Astrocyte (in vitro differentiated cells and primary cell): Measurements from ENCODE around the gene ETFB. TPM values are rescaled to one million over a fixed set of nuclear protein-coding genes. Genes with fewer than 3 reads are reported as not detected.

Experiments
- DNase-seq: peaks from one replicate; pipeline ENCODE4 v3.0.0-alpha.2; 2010; ENCODE audit warnings: low read depth
- FAIRE-seq: peaks from 2 replicates; lab custom pipeline; 2011; peaks lifted over from hg19 to GRCh38; lab: Jason Lieb, UNC
- H2AFZ ChIP-seq: 2 replicates; pipeline ENCODE4 v1.6.0; 2012; ENCODE audit warnings: low read depth, low read length, inconsistent platforms
- H3K27ac ChIP-seq: 2 replicates; pipeline ENCODE4 v1.5.1; 2011; ENCODE audit warnings: low read depth, low read length, inconsistent platforms
- H3K27me3 ChIP-seq: 2 replicates; pipeline ENCODE4 v1.6.0; 2011; ENCODE audit warnings: low read length, inconsistent platforms; ENCODE audit not compliant: insufficient read depth
- H3K36me3 ChIP-seq: 2 replicates; pipeline ENCODE4 v1.5.1; 2011; ENCODE audit warnings: low read length, inconsistent platforms; ENCODE audit not compliant: insufficient read depth
- H3K4me1 ChIP-seq: 2 replicates; pipeline ENCODE4 v1.5.1; 2011; ENCODE audit warnings: low read length, inconsistent platforms; ENCODE audit not compliant: insufficient read depth
- H3K4me2 ChIP-seq: 2 replicates; pipeline ENCODE4 v1.6.0; 2012; ENCODE audit warnings: low read length, inconsistent platforms
- H3K4me3 ChIP-seq: 2 replicates; pipeline ENCODE4 v1.5.1; 2011; ENCODE audit warnings: low read depth, mild to moderate bottlenecking, low read length, inconsistent platforms; ENCODE audit not compliant: insufficient read depth
- H3K79me2 ChIP-seq: 2 replicates; pipeline ENCODE4 v1.6.0; 2012; ENCODE audit warnings: mild to moderate bottlenecking, low read length, inconsistent platforms; ENCODE audit not compliant: insufficient read depth
- H3K9ac ChIP-seq: 2 replicates; pipeline ENCODE4 v1.6.0; 2012; ENCODE audit warnings: mild to moderate bottlenecking, low read length, inconsistent platforms
- H3K9me3 ChIP-seq: 2 replicates; pipeline ENCODE4 v1.5.1; 2012; ENCODE audit warnings: low read depth, mild to moderate bottlenecking, low read length, inconsistent platforms; ENCODE audit not compliant: insufficient read depth
- H4K20me1 ChIP-seq: 2 replicates; pipeline ENCODE4 v1.6.0; 2012; ENCODE audit warnings: low read length, inconsistent platforms; ENCODE audit not compliant: insufficient read depth
- H3K27ac Mint-ChIP-seq: one replicate; pipeline ENCODE4 v1.8.0; 2021; ENCODE audit warnings: mild to moderate bottlenecking, mixed read lengths; ENCODE audit not compliant: unreplicated experiment
- H3K27me3 Mint-ChIP-seq: one replicate; pipeline ENCODE4 v1.8.0; 2021; ENCODE audit warnings: low read depth, mixed read lengths; ENCODE audit not compliant: unreplicated experiment
- H3K36me3 Mint-ChIP-seq: one replicate; pipeline ENCODE4 v1.8.0; 2021; ENCODE audit warnings: low read depth, mixed read lengths; ENCODE audit not compliant: unreplicated experiment
- H3K4me1 Mint-ChIP-seq: one replicate; pipeline ENCODE4 v1.8.0; 2021; ENCODE audit warnings: low read depth, mixed read lengths; ENCODE audit not compliant: unreplicated experiment
- H3K4me3 Mint-ChIP-seq: one replicate; pipeline ENCODE4 v1.8.0; 2021; ENCODE audit warnings: mild to moderate bottlenecking, moderate library complexity, mixed read lengths; ENCODE audit not compliant: unreplicated experiment
- H3K9me3 Mint-ChIP-seq: one replicate; pipeline ENCODE4 v1.8.0; 2021; ENCODE audit warnings: mild to moderate bottlenecking, mixed read lengths; ENCODE audit not compliant: unreplicated experiment
- EZH2 ChIP-seq: IDR thresholded peaks from 2 replicates; pipeline ENCODE4 v1.6.1; 2012; ENCODE audit warnings: mild to moderate bottlenecking, low read length, inconsistent platforms; ENCODE audit not compliant: insufficient read depth
- total RNA-seq: library from RNA; stranded (reverse); gene quantifications from 2 replicates; pipeline ENCODE4 v1.2.1, GENCODE V29; 2021
- TF ChIP-seq, protein P1 (sequence below): IDR thresholded peaks from 2 replicates; pipeline ENCODE4 v1.5.1; 2011; ENCODE audit warnings: low read depth, mild to moderate bottlenecking, inconsistent platforms, low read length, moderate library complexity; ENCODE audit not compliant: insufficient read depth

The ETFB gene
- total RNA-seq, 1 donor from 2014 or later: 64.3 TPM

DNA sequence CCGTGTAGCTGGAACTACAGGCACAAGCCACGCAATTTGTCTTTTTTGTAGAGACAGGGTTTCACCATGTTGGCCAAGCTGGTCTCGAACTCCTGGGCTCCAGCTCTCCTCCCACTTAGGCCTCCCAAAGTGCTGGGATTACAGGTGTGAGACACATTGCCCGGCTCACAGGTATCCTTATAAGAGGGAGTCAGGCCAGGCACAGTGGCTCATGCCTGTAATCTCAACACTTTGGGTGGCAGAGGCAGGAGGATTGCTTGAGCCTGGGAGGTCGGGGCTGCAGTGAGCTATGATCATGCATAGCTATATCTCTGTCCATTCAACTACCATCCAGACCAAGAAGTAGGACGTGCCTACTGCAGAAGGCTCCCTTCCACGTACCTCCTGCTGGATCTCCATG lies 64.9 kb downstream of the ETFB start:
- H3K79me2 ChIP-seq: no peaks in the 10 kb centered on the region
- H3K9me3 ChIP-seq: peaks cover 7% of the 10 kb centered on the region
- no peaks in the 10 kb centered on the region for H3K27me3 ChIP-seq
- Mint-ChIP-seq H3K27ac (no peak overlapping the region), H3K4me3 (no peak overlapping the region), H3K27me3 (peaks cover 10% of the 10 kb centered on the region), H3K36me3 (no peaks in the 10 kb centered on the region), H3K9me3 (peaks cover 6% of the 10 kb centered on the region), H3K4me1 (no peaks in the 10 kb centered on the region)
- DNase-seq: no peak
- H3K4me1 ChIP-seq: no peaks in the 10 kb centered on the region
- no peak for FAIRE-seq
- no peak for TF ChIP-seq EZH2
- TF ChIP-seq, protein P1, sequence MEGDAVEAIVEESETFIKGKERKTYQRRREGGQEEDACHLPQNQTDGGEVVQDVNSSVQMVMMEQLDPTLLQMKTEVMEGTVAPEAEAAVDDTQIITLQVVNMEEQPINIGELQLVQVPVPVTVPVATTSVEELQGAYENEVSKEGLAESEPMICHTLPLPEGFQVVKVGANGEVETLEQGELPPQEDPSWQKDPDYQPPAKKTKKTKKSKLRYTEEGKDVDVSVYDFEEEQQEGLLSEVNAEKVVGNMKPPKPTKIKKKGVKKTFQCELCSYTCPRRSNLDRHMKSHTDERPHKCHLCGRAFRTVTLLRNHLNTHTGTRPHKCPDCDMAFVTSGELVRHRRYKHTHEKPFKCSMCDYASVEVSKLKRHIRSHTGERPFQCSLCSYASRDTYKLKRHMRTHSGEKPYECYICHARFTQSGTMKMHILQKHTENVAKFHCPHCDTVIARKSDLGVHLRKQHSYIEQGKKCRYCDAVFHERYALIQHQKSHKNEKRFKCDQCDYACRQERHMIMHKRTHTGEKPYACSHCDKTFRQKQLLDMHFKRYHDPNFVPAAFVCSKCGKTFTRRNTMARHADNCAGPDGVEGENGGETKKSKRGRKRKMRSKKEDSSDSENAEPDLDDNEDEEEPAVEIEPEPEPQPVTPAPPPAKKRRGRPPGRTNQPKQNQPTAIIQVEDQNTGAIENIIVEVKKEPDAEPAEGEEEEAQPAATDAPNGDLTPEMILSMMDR: no peak
- H3K4me3 ChIP-seq: no peak overlapping the region
- H3K27ac ChIP-seq: no peak overlapping the region
- H3K9ac ChIP-seq: no peak overlapping the region
- no peaks in the 10 kb centered on the region for H4K20me1 ChIP-seq
- no peak overlapping the region for H3K4me2 ChIP-seq
- no peaks in the 10 kb centered on the region for H3K36me3 ChIP-seq
- no peak overlapping the region for H2AFZ ChIP-seq

DNA sequence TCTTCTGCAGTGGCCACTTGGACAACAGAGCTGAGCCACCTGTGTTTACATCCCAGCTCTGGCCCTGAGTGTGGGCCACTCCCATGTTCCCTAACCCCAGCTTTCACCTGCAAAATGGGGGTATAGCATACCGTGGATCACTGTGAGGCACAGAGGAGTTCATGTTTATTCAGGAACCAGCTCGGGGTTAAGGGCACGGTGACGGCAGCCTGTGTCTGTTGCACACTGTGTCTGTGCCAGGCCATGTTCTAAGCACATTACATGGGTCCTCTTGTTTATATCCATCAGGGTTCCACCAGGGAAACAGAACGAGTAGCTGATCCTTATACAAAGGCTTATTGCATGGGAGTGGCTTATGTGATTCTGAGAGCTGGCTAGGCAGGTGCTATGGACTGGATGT lies 68.8 kb downstream of the ETFB start:
- Histone ChIP-seq H4K20me1 (no peaks in the 10 kb centered on the region), H3K79me2 (no peaks in the 10 kb centered on the region), H3K4me1 (no peaks in the 10 kb centered on the region), H3K9me3 (peaks cover 3% of the 10 kb centered on the region), H3K4me2 (no peak overlapping the region), H3K27ac (no peak overlapping the region), H3K36me3 (no peaks in the 10 kb centered on the region), H3K27me3 (no peaks in the 10 kb centered on the region), H2AFZ (no peak overlapping the region), H3K4me3 (no peak overlapping the region), H3K9ac (no peak overlapping the region)
- TF ChIP-seq, protein P1: no peak
- no peak for TF ChIP-seq EZH2
- Mint-ChIP-seq H3K27me3 (peaks cover 21% of the 10 kb centered on the region), H3K27ac (no peak overlapping the region), H3K9me3 (peaks cover 8% of the 10 kb centered on the region), H3K4me3 (no peak overlapping the region), H3K36me3 (no peaks in the 10 kb centered on the region), H3K4me1 (no peaks in the 10 kb centered on the region)
- FAIRE-seq: no peak
- DNase-seq: no peak

- H3K9me3 ChIP-seq: peaks cover 3% of the 10 kb centered on the region
- Mint-ChIP-seq H3K4me1 (no peaks in the 10 kb centered on the region), H3K27ac (no peak overlapping the region), H3K4me3 (no peak overlapping the region), H3K9me3 (peaks cover 8% of the 10 kb centered on the region), H3K27me3 (peaks cover 21% of the 10 kb centered on the region), H3K36me3 (no peaks in the 10 kb centered on the region)
- no peaks in the 10 kb centered on the region for H3K36me3 ChIP-seq
- H3K4me3 ChIP-seq: no peak overlapping the region
- no peaks in the 10 kb centered on the region for H3K79me2 ChIP-seq
- TF ChIP-seq, protein P1: no peak
- TF ChIP-seq EZH2: no peak
- no peaks in the 10 kb centered on the region for H3K27me3 ChIP-seq
- no peaks in the 10 kb centered on the region for H3K4me1 ChIP-seq
- H3K4me2 ChIP-seq: no peak overlapping the region
- H4K20me1 ChIP-seq: no peaks in the 10 kb centered on the region
- H2AFZ ChIP-seq: no peak overlapping the region
- FAIRE-seq (no peak), DNase-seq (no peak)
- no peak overlapping the region for H3K27ac ChIP-seq
- no peak overlapping the region for H3K9ac ChIP-seq
Observed at GRCh38 chr19:51296336-51297093, 69.7 kb downstream of the ETFB start.
